Adipose tissue (tissue), 3 donors: ENCODE data around the gene IP6K3. TPM values are rescaled to one million over a fixed set of nuclear protein-coding genes. Genes with fewer than 3 reads are reported as not detected.

ENCODE experiments used
- H3K27ac ChIP-seq: one replicate; pipeline ENCODE4 v1.5.1; 2013; ENCODE audit warnings: low read depth, low read length
- WGBS, 3 donors: extraction: QIAGEN DNeasy Blood & Tissue Kit; methylation state at CpG; one replicate each; pipeline ENCODE4 v1.1.7; 2013; 5-methylcytosine and 5-hydroxymethylcytosine counted together
- polyA plus RNA-seq, 3 donors: library from polyadenylated mRNA; stranded (reverse); fragments of 200-250 nt; gene quantifications; one replicate each; pipeline ENCODE4 v1.2.3, GENCODE V29; 2013
- donor health status: healthy with polysubstance abuse.
- donor health status: Bipolar disorder and iron deficiency.
- donor health status: healthy.

The IP6K3 gene
- polyA plus RNA-seq, 3 donors, result 0.24 to 2.3 (median 0.56) TPM

DNA sequence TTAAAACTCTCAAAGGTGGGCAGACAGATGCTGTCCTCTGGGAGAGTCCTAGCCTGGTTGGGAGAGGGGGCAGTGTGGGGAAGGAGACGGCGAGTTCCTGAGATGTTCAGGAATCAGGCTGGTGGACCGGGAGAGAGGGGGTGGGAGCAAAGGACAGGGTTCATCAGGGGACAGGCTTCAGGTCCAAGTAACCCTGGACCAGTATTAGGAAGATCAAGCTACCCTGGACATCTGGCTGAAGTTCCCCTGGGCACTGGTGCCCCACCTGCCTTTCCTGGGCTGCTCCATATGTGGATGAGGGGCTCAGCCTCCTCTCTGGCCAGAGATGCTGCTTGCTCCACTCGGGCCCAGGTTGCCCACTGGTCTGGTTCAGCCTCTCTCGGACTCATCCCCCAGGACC is 1.1 kb upstream of the IP6K3 start:
- H3K27ac ChIP-seq, result no peak overlapping the region
- 86 to 98% (median 89%) methylated on average over 5 of the region's 5 CpGs for WGBS, 3 donors

DNA sequence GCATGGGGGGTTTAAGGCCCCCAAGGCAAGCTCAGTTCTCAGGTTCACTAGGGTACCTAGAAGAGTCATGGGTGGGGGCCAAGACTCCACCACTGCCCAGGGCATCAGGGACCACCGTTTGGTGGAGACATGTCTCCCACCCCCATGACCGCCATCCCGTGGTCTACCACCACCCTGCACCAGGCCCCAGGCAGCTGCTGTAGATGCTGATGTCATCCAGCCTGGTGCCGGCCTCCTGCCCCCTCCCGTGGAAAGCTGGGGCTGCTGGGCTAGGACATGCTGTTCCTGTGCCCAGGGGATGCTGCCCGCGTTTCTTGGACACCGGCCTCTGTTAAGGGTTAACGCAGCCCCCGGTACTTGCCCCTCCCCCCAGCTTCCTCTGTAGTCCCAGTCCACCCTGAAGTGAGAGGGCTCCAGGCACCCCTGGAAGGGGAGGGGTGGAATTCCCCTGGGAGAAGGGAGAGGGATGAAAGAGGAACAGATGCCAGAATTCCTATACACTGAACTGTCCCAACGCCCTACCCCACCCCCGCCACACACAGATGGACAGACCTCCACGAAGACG is 587 bp downstream of the IP6K3 start:
- WGBS, 3 donors, result 43 to 54% (median 45%) methylated on average over 14 of the region's 14 CpGs
- no peak overlapping the region for H3K27ac ChIP-seq

DNA sequence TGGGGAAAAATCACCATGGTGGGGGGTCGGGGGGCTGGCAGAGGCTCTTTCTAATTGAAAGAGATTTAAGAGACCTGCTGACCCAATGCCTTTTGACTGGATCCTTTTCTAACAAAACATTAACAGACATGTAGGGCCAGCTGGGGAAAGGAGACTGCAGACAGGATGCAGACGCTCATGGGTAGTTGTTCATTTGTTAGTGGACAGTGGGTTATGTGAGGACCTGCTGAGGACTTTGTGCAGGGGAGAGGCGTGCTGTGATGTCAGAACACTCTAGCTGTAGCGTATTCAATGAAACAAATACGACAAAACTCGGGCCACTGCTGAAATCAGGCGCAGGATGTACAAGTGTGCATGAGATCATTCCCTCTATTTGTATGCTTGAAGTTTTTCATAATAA is 1.2 kb downstream of the IP6K3 start:
- no peak overlapping the region for H3K27ac ChIP-seq
- 81 to 92% (median 90%) methylated on average over 7 of the region's 7 CpGs for WGBS, 3 donors

DNA sequence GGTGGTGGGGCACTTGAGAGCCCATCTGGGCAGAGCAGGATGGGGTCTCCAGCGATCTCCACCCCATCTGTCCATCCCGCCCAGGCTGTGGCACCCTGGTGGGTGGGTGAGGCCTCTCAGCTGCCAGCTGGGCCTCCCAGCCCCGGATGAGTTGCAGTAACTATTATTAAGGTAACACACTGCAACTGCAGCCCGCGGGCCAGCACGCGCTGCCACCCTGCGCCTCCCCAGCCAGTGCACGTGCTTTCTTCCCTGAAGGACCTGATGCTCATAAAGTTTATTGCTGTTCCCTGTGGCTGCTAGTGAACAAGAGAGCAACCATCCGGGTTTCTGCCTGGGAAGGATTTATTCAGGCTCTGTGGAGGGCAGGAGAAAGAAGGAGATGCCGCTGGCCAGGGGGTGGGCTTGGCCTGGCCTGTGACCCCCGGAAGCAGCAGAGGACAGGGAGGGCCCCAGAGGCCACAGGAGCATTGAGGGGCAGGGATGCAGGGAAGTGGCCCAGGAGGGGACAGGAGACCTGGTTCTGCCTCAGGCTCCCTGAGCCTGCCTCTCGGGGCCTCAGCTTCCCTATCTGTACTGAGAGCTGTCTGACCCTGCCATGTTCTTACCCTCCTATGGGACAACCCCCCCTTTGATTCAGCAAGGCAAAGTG is 1.7 kb downstream of the IP6K3 start:
- no peak overlapping the region for H3K27ac ChIP-seq
- 74 to 79% (median 75%) methylated on average over 13 of the region's 13 CpGs for WGBS, 3 donors

DNA sequence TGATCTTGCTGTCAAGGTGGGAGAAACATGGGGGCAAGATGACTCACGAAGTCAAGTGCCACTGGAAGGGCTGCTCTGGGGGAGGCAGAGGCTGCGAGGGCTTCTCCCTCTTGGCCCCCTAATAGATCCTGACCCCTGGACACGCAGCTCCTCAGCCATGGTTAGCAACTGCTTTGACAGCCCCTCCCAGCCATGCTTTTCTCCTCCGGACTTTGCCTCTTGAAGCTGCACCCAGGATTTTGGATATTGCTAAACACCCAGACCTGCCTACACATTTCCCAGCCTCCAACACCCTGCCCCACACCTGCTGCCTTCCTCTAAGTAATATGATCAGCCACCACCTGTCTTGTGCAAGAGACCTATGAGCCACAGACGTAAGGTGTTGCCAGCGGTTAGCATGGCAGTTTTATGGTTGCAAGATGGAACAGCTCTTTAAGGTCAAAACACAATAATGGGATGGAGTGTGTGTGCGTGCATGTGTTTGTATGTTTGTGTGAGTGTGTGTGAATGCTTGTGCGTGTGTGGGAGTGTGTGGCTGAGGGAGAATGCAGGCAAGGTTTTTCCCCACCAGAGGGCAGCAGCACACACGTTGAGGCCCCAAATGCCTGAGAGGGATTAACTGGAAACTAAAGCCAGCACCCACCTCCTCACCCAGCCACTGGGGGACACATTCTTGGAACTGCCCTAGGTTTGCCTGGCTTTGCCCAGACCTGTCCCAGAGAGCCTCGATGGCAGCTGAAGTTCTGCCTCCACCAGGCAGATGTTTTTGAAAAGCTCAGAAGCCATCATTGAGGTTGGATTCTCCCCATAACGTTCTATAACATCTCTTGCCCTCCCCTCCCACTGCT is 2.5 kb downstream of the IP6K3 start:
- 28 to 32% (median 30%) methylated on average over 11 of the region's 11 CpGs for WGBS, 3 donors
- no peak overlapping the region for H3K27ac ChIP-seq

DNA sequence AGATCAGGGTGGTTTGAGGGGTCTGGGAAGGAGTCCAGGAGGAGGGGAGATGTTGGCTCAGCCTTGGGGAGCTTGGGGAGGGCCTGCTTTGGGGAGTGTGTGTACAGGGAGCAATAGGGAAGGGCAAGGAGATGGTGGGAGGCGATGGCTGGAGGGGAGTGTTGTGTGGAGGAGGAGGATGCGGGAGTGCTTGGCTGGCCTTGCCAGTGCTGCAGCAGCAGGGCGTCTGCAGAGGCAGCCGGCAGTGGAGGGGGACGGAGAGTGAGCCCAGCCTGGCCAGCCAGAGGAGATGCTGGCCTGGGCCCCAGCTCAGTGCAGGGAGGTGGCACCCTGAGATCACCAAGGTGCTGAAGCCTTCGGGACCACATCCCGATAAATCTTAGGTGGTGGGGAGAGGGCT is 3.9 kb downstream of the IP6K3 start:
- H3K27ac ChIP-seq, result no peak overlapping the region
- 46 to 80% (median 54%) methylated on average over 7 of the region's 7 CpGs for WGBS, 3 donors

DNA sequence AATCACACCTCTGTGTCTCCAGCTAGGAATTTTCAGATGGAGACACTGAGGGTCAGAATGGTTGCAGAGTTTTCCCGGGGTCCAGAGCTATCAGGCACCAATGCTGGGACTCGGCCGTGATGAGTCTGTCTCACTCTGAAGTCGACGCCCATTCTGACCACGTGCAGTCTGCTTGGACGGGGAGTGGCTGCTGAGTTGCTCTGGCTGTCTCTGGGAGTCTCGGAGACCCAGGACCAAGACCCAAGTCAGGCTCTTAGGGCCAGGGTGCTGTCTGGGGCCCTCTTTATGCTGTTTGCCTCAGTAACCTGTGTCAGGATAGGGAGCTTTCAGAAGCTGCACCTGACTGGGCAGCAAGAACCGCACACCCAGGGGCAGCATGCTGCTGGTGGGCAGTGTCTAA is 4.6 kb downstream of the IP6K3 start:
- H3K27ac ChIP-seq, result no peak overlapping the region
- 50 to 70% (median 51%) methylated on average over 9 of the region's 9 CpGs for WGBS, 3 donors

DNA sequence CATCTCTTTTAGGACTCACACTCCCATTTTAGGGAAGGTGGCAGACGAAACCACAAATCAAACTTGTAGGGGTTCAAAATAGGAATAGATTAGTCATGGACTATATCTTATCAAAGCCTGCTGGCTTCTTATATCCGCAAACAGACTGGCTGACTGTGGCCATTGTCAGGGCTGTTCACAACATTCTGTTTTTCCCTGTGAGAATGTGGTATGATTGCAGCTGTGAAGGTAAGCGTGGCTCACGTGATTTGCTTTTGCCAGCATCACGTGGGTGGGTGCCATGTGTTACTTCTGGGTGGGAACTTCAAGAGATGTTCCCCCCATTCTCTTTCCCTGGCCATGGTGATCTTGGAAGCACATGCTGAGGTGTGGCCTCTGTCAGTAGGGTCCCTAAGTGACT is 5.9 kb downstream of the IP6K3 start:
- WGBS, 3 donors, result 35 to 92% (median 85%) methylated on average over 5 of the region's 5 CpGs
- H3K27ac ChIP-seq, result no peak overlapping the region

DNA sequence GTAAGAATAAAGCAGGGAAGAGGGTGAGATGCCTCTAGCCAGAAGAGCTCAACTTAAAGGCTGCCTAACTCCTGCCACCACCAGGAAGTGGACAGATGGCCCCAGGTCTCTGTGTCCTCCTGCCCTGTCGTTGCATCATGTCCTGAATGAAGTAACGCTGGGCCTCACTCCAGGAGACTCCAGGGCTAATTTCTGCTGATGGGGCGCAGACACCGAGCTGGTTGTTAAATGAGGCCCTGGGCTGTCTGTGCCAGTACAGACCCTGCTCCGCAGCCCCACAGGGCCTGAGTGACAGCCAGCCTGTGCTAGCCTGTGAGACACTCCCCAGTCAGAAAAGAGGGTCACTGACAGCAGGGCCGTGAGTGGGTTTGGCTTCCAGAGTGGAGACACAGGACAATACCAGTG is 6.5 kb downstream of the IP6K3 start:
- WGBS, 3 donors, result 44 to 70% (median 54%) methylated on average over 6 of the region's 6 CpGs
- no peak overlapping the region for H3K27ac ChIP-seq

DNA sequence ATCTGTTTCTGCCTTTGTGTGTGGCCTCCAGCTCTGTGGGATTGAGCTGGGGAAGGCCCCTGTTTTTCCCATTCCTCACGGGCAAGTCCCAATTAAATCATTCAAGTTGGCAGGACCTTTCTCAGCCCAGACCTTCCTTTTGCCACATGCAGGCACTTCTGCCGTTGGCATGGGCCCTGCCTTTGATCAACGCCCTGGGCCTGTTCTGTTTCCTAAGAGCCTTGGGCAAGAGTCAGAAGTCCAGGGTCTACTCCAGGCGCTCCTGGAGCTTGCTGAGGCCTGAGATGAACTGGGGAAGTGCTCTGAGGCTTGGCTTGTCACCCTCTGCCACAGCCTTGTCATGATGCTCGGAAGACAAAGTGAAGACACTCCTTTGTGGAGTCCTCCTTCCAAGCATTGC is 7.1 kb downstream of the IP6K3 start:
- no peak overlapping the region for H3K27ac ChIP-seq
- WGBS, 3 donors, result 66 to 73% (median 67%) methylated on average over 5 of the region's 5 CpGs

DNA sequence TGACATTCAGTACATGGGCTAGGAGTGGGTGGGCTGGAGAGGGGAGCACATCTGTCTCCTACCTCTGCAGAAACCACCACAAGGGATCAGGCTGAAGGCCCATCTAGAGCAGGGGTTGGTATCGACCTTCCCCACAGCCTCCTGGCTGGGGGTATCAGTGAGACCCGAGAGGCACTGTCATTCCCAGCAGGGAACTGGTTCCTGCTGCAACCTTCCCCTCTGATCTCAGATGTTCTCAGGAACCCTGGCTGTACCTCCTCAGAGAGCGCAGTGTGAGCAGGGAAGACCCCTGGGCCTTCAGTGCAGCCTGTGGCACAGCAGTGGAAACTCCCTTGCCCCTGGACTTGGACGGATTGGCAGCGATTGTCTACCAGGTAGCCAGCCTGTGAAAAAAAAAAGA is 7.8 kb downstream of the IP6K3 start:
- 92 to 98% (median 93%) methylated on average over 5 of the region's 5 CpGs for WGBS, 3 donors
- H3K27ac ChIP-seq, result no peak overlapping the region

DNA sequence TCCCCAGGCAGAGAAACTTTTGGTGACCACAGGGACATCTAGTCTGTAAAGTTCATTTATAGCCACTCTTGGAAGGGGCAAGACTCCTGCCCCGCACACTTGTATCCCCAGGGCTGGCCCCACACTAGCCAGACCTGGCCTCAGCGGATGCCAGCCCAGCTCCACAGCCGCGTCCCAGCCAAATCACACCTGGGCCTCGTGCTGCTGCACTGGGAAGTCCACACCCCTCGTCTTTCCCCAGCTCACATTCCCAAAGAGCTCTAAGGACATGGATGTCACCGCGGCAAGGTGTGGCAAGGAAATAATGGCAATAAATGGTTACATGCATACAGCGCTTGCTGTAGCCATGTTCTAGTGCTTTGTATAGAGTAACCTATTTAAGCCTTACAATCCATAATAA is 8.6 kb downstream of the IP6K3 start:
- 83 to 95% (median 84%) methylated on average over 9 of the region's 9 CpGs for WGBS, 3 donors
- no peak overlapping the region for H3K27ac ChIP-seq

DNA sequence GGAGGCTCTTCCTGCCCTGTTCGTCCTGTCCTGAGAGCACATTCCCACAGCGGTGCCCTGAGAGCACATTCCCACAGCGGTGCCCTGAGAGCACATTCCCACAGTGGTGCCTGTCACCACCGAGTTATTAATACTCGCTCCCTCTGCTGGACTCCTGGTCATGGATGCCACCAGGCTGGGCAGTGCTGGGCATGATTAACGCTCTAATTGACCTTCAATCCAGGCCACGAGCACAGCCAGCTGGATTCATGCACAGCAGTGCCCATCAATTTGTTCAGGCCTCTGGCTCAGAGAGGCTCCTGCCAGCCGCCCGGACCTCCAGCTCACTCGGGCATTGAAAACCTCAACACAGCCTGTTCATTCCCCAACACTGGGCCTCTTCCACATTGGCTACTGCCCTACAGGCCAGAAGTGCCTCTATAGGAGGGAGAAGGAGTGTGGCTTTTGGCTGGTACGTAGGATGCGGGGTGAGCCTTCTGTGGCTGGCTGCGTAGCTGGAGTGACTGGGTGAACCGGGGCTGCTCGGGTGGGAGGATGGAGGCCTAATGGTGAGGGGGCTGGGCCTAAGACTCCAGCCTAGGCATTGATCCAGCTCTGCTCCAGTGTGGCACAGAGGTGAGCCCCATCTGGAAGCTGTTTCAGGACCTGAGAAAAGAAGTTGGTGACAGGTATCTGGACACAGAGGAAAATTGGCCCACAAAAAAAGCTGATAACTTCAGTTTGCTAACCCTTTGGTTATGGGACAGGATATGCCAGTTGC is 9.3 kb downstream of the IP6K3 start:
- no peak overlapping the region for H3K27ac ChIP-seq
- WGBS, 3 donors, result 73 to 88% (median 84%) methylated on average over 15 of the region's 15 CpGs

DNA sequence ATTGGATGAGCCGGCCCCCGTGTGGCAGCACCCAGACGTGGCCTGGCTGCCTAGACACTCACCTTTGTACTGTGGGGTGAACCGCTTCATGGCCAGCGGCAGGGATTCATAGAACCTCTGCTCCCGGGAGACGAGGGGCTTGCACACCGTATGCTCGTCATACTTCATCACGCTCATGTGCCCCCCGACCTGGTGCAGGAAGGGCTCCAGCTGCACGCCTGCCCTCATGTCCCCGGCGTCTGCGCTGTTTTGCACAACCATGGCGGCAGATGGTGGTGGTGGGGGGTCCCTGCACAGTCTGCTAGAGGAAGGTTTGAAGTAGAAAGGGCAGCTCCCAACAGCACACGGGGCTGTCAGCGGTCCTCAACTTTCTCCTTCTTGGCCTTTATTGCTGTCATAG is 11.5 kb downstream of the IP6K3 start:
- no peak overlapping the region for H3K27ac ChIP-seq
- 87 to 91% (median 88%) methylated on average over 18 of the region's 18 CpGs for WGBS, 3 donors

DNA sequence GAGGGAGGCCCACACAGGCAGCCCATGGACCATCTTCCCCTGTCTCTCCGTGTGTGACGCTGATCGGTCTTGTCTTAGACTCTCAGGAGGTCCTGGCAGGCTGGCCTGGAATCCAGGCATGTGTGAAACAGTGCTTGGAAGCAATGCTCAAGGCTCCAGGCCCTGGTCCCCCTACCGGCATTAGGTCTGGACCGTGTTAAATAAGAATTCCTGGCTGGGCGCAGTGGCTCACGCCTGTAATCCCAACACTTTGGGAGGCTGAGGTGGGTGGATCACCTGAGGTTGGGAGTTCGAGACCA is 13.0 kb downstream of the IP6K3 start:
- WGBS, 3 donors, result 91 to 95% (median 94%) methylated on average over 8 of the region's 8 CpGs
- no peak overlapping the region for H3K27ac ChIP-seq

DNA sequence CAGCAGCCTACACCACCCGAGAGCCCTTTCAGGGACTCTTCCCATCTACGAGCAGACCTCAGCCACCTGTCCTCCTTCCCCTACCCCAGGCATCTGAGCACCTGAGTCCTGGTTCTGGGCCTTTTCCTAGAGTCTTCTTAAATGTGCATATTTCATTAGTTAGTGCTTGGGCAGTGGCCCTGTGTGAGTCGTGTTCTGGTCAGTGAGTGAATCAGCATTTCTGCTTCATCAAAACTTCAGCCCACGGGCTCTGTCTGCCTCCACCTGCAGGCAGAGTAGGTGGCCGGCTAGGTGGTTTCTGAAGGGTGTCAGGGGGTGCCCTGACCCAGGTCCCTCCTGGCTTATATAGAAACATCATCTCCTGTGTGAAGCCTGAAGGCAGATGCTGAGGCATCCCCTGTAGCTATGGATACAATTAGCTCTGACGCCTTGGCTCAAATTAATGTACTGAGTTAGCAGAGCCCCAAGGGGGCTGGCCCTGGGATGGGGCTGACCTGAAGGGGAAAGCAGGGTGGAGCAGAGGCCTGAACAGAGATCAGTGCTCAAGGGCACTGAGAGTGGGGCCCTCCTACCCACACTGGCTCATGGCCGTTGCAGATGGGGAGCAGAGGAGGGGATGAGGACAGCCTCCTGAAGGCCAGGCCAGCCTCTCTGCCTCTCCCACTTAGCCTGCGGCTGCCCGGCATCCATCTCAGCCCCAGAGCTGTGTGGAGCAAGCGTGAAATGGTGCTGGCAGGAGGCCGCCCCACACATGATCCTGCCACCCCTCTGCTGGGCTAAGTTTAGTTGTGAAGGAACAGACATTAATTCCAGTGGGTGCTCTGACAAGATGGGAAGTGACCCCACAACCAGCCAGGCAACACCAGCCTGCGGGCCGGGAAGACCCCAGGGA is 13.6 kb downstream of the IP6K3 start:
- 81 to 86% (median 84%) methylated on average over 13 of the region's 13 CpGs for WGBS, 3 donors
- no peak overlapping the region for H3K27ac ChIP-seq

DNA sequence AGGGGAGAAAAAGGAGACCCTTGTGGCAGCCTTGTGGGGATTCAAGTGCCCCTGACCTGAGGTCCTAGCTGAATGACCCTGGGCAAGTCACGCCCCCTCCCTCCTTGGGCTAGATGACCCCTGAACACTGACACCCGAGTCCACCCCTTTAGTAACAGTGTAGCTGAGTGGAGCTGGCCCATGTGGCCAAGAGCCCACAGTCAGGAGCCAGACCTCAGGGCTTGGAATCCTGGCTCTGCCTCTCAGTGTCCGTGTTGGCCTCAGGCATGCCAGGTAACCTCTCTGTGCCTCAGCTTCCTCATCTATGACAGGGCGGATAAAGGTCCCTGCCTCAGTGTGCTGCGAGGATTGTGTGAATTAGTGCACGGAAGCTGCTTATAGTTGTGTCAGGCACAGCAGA is 14.3 kb downstream of the IP6K3 start:
- WGBS, 3 donors, result 86 to 91% (median 91%) methylated on average over 6 of the region's 6 CpGs
- no peak overlapping the region for H3K27ac ChIP-seq

DNA sequence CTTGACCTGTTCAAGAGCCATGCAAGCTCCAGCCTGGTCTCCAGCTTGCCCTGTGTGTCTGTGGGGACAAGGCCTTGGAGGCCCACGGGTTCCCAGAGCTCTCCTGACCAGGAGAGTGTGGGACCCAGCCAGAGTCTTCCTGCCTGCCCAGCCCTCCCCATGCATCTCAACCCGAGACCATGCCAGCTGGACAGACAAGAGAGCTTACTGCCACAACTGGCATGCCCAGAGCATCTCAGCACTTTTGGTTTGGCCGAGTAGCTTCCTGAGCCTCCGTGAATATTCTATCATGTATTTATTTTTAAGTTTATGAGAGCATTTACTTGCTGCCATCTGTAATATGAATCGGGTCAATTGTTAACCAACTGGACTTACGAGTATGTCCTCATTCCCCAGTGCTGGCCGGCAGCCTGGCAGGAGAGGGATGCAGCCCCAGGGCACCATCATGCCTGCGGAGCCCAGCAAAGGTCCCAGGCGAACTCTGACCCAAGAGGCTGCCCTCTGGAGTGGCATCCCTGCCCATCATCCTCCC is 14.9 kb downstream of the IP6K3 start:
- no peak overlapping the region for H3K27ac ChIP-seq
- WGBS, 3 donors, result 31 to 88% (median 87%) methylated on average over 8 to 9 of the region's 9 CpGs
